Endothelial cell of umbilical vein (primary cell): Measurements from ENCODE around the gene ZNF556. TPM values are rescaled to one million over a fixed set of nuclear protein-coding genes. Genes with fewer than 3 reads are reported as not detected.

Experiments used
- BruUV-seq: library from RNA; stranded (reverse); fragments of 400-500 nt; replicated peaks from 2 replicates; lab custom pipeline; 2021; lab: Mats Ljungman, UMichigan
- CTCF ChIA-PET: fragments of 300-600, 350-600 bp; sonication (Branson Sonifier 250); formaldehyde crosslinking; loops from one replicate; lab custom pipeline; 2021; ENCODE audit warnings: antibody characterized with exemption, inconsistent platforms; lab: Charles Lee
- POLR2A ChIA-PET: fragments of 300-600, 350-600 bp; sonication (Branson Sonifier 250); formaldehyde crosslinking; loops from one replicate; lab custom pipeline; 2021; ENCODE audit warnings: antibody characterized with exemption, inconsistent platforms; lab: Charles Lee
- DNase-seq: peaks from one replicate; pipeline ENCODE4 v3.0.0-alpha.2; 2011; ENCODE audit warnings: low read depth, low spot score
- FAIRE-seq: peaks from 2 replicates; lab custom pipeline; 2011; peaks lifted over from hg19 to GRCh38; lab: Jason Lieb, UNC
- H2AFZ ChIP-seq: 2 replicates; pipeline ENCODE4 v1.6.0; 2012; ENCODE audit warnings: low read depth, low read length, control low read depth, inconsistent platforms
- H3K27ac ChIP-seq: 2 replicates; pipeline ENCODE4 v1.5.1; 2011; ENCODE audit warnings: low read depth, mild to moderate bottlenecking, control low read depth, low read length, moderate library complexity; ENCODE audit not compliant: insufficient read depth
- H3K27me3 ChIP-seq, 2 experiments: 2 replicates each; pipeline versions ENCODE4 v1.6.0 to v1.6.1; 2011; ENCODE audit warnings: low read length in 2 of 2, mixed read lengths in 1 of 2; ENCODE audit not compliant: control insufficient read depth in 2 of 2, insufficient read depth in 2 of 2
- H3K36me3 ChIP-seq, 2 experiments: 2 replicates in 1 of 2; 3 replicates in 1 of 2; pipeline ENCODE4 v1.5.1; 2011; ENCODE audit warnings: low read length in 2 of 2, mild to moderate bottlenecking in 1 of 2, moderate library complexity in 1 of 2; ENCODE audit not compliant: control insufficient read depth in 2 of 2, insufficient read depth in 2 of 2; ENCODE audit errors: extremely low read depth in 1 of 2
- H3K4me1 ChIP-seq: 3 replicates; pipeline ENCODE4 v1.5.1; 2011; ENCODE audit warnings: mild to moderate bottlenecking, low read length; ENCODE audit not compliant: control insufficient read depth, insufficient read depth; ENCODE audit errors: extremely low read depth
- H3K4me2 ChIP-seq: 2 replicates; pipeline ENCODE4 v1.6.1; 2011; ENCODE audit warnings: low read length, control low read depth, mixed read lengths; ENCODE audit not compliant: insufficient read depth
- H3K4me3 ChIP-seq, 3 experiments: fragments of 200-600 bp in 1 of 3; sonication (generic), shearing (Covaris generic) in 1 of 3; replicated peaks in 1 of 3; 2 replicates each; pipeline ENCODE4 v1.5.1; 2011 to 2016; ENCODE audit warnings: control low read depth in 3 of 3, low read length in 3 of 3, mild to moderate bottlenecking in 2 of 3, inconsistent platforms in 1 of 3, low read depth in 1 of 3, moderate library complexity in 1 of 3; ENCODE audit not compliant: insufficient read depth in 1 of 3
- H3K79me2 ChIP-seq: 2 replicates; pipeline ENCODE4 v1.6.0; 2012; ENCODE audit warnings: low read length, inconsistent platforms; ENCODE audit not compliant: control insufficient read depth, insufficient read depth
- H3K9ac ChIP-seq: replicated peaks from 2 replicates; pipeline ENCODE3; 2011; ENCODE audit warnings: low read length, control low read depth; ENCODE audit not compliant: insufficient read depth; ENCODE audit errors: extremely low read depth
- H3K9me1 ChIP-seq: replicated peaks from 3 replicates; pipeline ENCODE4 v1.6.0; 2011; ENCODE audit warnings: mild to moderate bottlenecking, low read length; ENCODE audit not compliant: control insufficient read depth, insufficient read depth; ENCODE audit errors: extremely low read depth
- H3K9me3 ChIP-seq: replicated peaks from 2 replicates; pipeline ENCODE4 v1.5.1; 2012; ENCODE audit warnings: low read length, inconsistent platforms; ENCODE audit not compliant: control insufficient read depth, insufficient read depth
- H4K20me1 ChIP-seq: replicated peaks from 2 replicates; pipeline ENCODE3; 2011; ENCODE audit warnings: mild to moderate bottlenecking, low read length; ENCODE audit not compliant: control insufficient read depth, insufficient read depth; ENCODE audit errors: extremely low read depth
- CTCF ChIP-seq, 2 donors: IDR thresholded peaks; 1 replicate in 1 of 2; 2 replicates in 1 of 2; pipeline ENCODE4 v1.5.1; 2011; ENCODE audit warnings: low read length in 2 of 2, mild to moderate bottlenecking in 2 of 2, moderate library complexity in 2 of 2, control low read depth in 1 of 2, inconsistent platforms in 1 of 2, low read depth in 1 of 2; ENCODE audit not compliant: insufficient read depth in 1 of 2; ENCODE audit errors: extremely low read depth in 1 of 2
- EZH2 ChIP-seq: IDR thresholded peaks from 2 replicates; pipeline ENCODE4 v1.6.1; 2012; ENCODE audit warnings: borderline replicate concordance, low read depth, mild to moderate bottlenecking, moderate library complexity, low read length, inconsistent platforms; ENCODE audit not compliant: severe bottlenecking
- FOS ChIP-seq: IDR thresholded peaks from 2 replicates; pipeline ENCODE4 v1.6.1; 2011; ENCODE audit warnings: mild to moderate bottlenecking, low read length, moderate library complexity, borderline replicate concordance; ENCODE audit not compliant: insufficient read depth
- GATA2 ChIP-seq: IDR thresholded peaks from 2 replicates; pipeline ENCODE4 v1.7.0; 2011; ENCODE audit warnings: low read depth, mild to moderate bottlenecking, moderate library complexity, mixed read lengths, low read length; ENCODE audit not compliant: insufficient read length, insufficient read depth
- JUN ChIP-seq: IDR thresholded peaks from 2 replicates; pipeline ENCODE4 v1.6.1; 2011; ENCODE audit warnings: borderline replicate concordance, low read depth; ENCODE audit not compliant: insufficient read length, insufficient read depth
- MAX ChIP-seq: IDR thresholded peaks from 2 replicates; pipeline ENCODE4 v1.6.1; 2011; ENCODE audit not compliant: insufficient read depth, insufficient read length
- MYC ChIP-seq: IDR thresholded peaks from one replicate; pipeline ENCODE4 v1.6.1; 2011; ENCODE audit warnings: mild to moderate bottlenecking, low read depth, low read length
- POLR2A ChIP-seq: IDR thresholded peaks from 2 replicates; pipeline ENCODE4 v1.6.1; 2012; ENCODE audit warnings: low read depth, mild to moderate bottlenecking, control low read depth, low read length
- POLR2AphosphoS5 ChIP-seq: IDR thresholded peaks from 2 replicates; pipeline ENCODE4 v1.6.1; 2012; ENCODE audit warnings: low read depth, mild to moderate bottlenecking, control low read depth, low read length, moderate library complexity; ENCODE audit not compliant: insufficient read depth
- dilution Hi-C: fragments of 300-500 bp; cut with MboI; formaldehyde crosslinking; loops from one replicate; pipeline ENCODE4 v1.15.0; 2019; ENCODE audit warnings: low sequenced_read_pairs; ENCODE audit not compliant: extremely low pct_ligation_motif_present
- intact Hi-C: fragments of 100-400 bp; cut with micrococcal nuclease; formaldehyde crosslinking; loops from one replicate; pipeline ENCODE4 v1.10.0; 2022
- polyA plus RNA-seq, 4 experiments: library from polyadenylated mRNA; depleted of rRNA in 3 of 4; stranded (reverse) in 3 of 4; unstranded in 1 of 4; fragments of >200 nt; gene quantifications; 2 replicates each; pipeline versions ENCODE4 v1.2.1 to v1.2.3, GENCODE V29; 2011 to 2012; ENCODE audit warnings: missing spikeins in 1 of 4
- total RNA-seq: library from RNA; stranded (reverse); gene quantifications from 2 replicates; pipeline ENCODE4 v1.2.3, GENCODE V29; 2021

The ZNF556 gene
- total and polyA plus RNA-seq, 2 donors (not counting 3 experiments of a cell fraction or from before 2014, with no cell fraction given) = 0.01 TPM; not detected in 1

- peaks cover 3% of the 10 kb centered on the region for H3K9me3 ChIP-seq
- H3K36me3 ChIP-seq = peaks cover 0 to 4% of the 10 kb centered on the region in 2 experiments
- no peaks in the 10 kb centered on the region for H3K27me3 ChIP-seq
- H3K9ac ChIP-seq = no peak overlapping the region
- dilution Hi-C loops = no loop called here
- ChIA-PET POLR2A (no interaction called here), CTCF (no interaction called here)
- no peaks in the 10 kb centered on the region for H3K79me2 ChIP-seq
- H3K27ac ChIP-seq = no peak overlapping the region
- H4K20me1 ChIP-seq = no peaks in the 10 kb centered on the region
- no peak overlapping the region for H2AFZ ChIP-seq
- no peaks in the 10 kb centered on the region for H3K4me1 ChIP-seq
- BruUV-seq = no TSS peak
- no peak for DNase-seq
- H3K4me2 ChIP-seq = no peak overlapping the region
- TF ChIP-seq FOS (no peak), EZH2 (no peak), MYC (no peak), JUN (no peak), MAX (no peak), POLR2A (no peak), POLR2AphosphoS5 (no peak), GATA2 (no peak), CTCF (IDR thresholded peaks at IDR 0.05; ENCODE audit: extremely low read depth in 1 of 2, insufficient read depth in 1 of 2, low read depth in 1 of 2, low read length in 2 of 2) (no peak)
- intact Hi-C loops = no loop called here
- no peaks in the 10 kb centered on the region for H3K9me1 ChIP-seq
- no peak overlapping the region for H3K4me3 ChIP-seq
- FAIRE-seq = no peak
Measured at GRCh38 chr19:2927032-2927430, 59.9 kb downstream of the ZNF556 start.

Other genes starting within 250 kb of the ZNF556 start
- 0.72 and 0.84 TPM in 2 replicates for gene GNG7, start 164.6 kb upstream of the ZNF556 start, total RNA-seq
- gene GNG7, start 164.6 kb upstream of the ZNF556 start, polyA plus RNA-seq = 0.25 and 0.29 TPM in 2 replicates
- gene DIRAS1, start 146.0 kb upstream of the ZNF556 start, total RNA-seq = 0.09 and 0.23 TPM in 2 replicates
- 0.17 and 0.43 TPM in 2 replicates for gene DIRAS1, start 146.0 kb upstream of the ZNF556 start, polyA plus RNA-seq
- 25.8 and 28.0 TPM in 2 replicates for gene SLC39A3, start 127.3 kb upstream of the ZNF556 start, total RNA-seq
- gene SLC39A3, start 127.3 kb upstream of the ZNF556 start, polyA plus RNA-seq = 43.1 and 49.4 TPM in 2 replicates
- gene SGTA, start 84.1 kb upstream of the ZNF556 start, total RNA-seq = 72.3 and 76.5 TPM in 2 replicates
- 119 and 131 TPM in 2 replicates for gene SGTA, start 84.1 kb upstream of the ZNF556 start, polyA plus RNA-seq
- 108 and 115 TPM in 2 replicates for gene THOP1, start 81.8 kb upstream of the ZNF556 start, total RNA-seq
- gene THOP1, start 81.8 kb upstream of the ZNF556 start, polyA plus RNA-seq = 82.8 and 88.0 TPM in 2 replicates
- gene ZNF554, start 47.5 kb upstream of the ZNF556 start, total RNA-seq = 1.6 and 1.8 TPM in 2 replicates
- gene ZNF554, start 47.5 kb upstream of the ZNF556 start, polyA plus RNA-seq = 1.0 and 1.2 TPM in 2 replicates
- gene ZNF555, start 25.9 kb upstream of the ZNF556 start, total RNA-seq = 4.7 and 5.4 TPM in 2 replicates
- gene ZNF555, start 25.9 kb upstream of the ZNF556 start, polyA plus RNA-seq = 1.2 and 1.6 TPM in 2 replicates
- 3.4 and 3.6 TPM in 2 replicates for gene ZNF57, start 33.6 kb downstream of the ZNF556 start, total RNA-seq
- gene ZNF57, start 33.6 kb downstream of the ZNF556 start, polyA plus RNA-seq = 2.0 TPM in 2 replicates
- gene ZNF77, start 77.6 kb downstream of the ZNF556 start, total RNA-seq = 5.9 and 7.0 TPM in 2 replicates
- 7.7 and 10.2 TPM in 2 replicates for gene ZNF77, start 77.6 kb downstream of the ZNF556 start, polyA plus RNA-seq
- gene TLE6, start 110.2 kb downstream of the ZNF556 start, total RNA-seq = 1.9 and 2.0 TPM in 2 replicates
- 1.6 and 2.1 TPM in 2 replicates for gene TLE6, start 110.2 kb downstream of the ZNF556 start, polyA plus RNA-seq
- gene TLE2, start 161.9 kb downstream of the ZNF556 start, total RNA-seq = 38.8 and 42.5 TPM in 2 replicates
- 32.0 and 38.3 TPM in 2 replicates for gene TLE2, start 161.9 kb downstream of the ZNF556 start, polyA plus RNA-seq
- 393 and 394 TPM in 2 replicates for gene TLE5, start 195.2 kb downstream of the ZNF556 start, total RNA-seq
- 574 and 716 TPM in 2 replicates for gene TLE5, start 195.2 kb downstream of the ZNF556 start, polyA plus RNA-seq
- 76.8 and 78.1 TPM in 2 replicates for gene GNA11, start 227.0 kb downstream of the ZNF556 start, total RNA-seq
- 34.7 and 35.1 TPM in 2 replicates for gene GNA11, start 227.0 kb downstream of the ZNF556 start, polyA plus RNA-seq